GM23338 (cell line): Measurements from ENCODE around the gene PLIN5.

Experiments used
- CREB1 ChIP-seq: fragments of 250-450 bp; sonication (Bioruptor Pico); IDR thresholded peaks from 2 replicates; pipeline ENCODE4 v1.5.0; 2020; ENCODE audit warnings: low read depth, mild to moderate bottlenecking, moderate library complexity
- EZH2 ChIP-seq: fragments of 200-600 bp; sonication (generic); IDR thresholded peaks from one replicate; pipeline ENCODE4 v1.8.0; 2017; ENCODE audit warnings: antibody characterized with exemption, mild to moderate bottlenecking, low read depth; ENCODE audit not compliant: unreplicated experiment
- EZH2phosphoT487 ChIP-seq: fragments of 200-600 bp; sonication (generic); IDR thresholded peaks from one replicate; pipeline ENCODE4 v1.8.1; 2018; ENCODE audit warnings: antibody characterized with exemption; ENCODE audit not compliant: unreplicated experiment
- JUNB ChIP-seq: IDR thresholded peaks from one replicate; pipeline ENCODE4 v1.6.1; 2016; ENCODE audit warnings: antibody characterized with exemption; ENCODE audit not compliant: unreplicated experiment
- POLR2AphosphoS5 ChIP-seq: IDR thresholded peaks from 2 replicates; pipeline ENCODE4 v1.6.1; 2016; ENCODE audit warnings: antibody characterized with exemption, low read depth
- STAT1 ChIP-seq: IDR thresholded peaks from one replicate; pipeline ENCODE4 v1.6.1; 2016; ENCODE audit warnings: antibody characterized with exemption; ENCODE audit not compliant: unreplicated experiment
- ZNF114 ChIP-seq: fragments of 250-450 bp; sonication (Bioruptor Pico); IDR thresholded peaks from 2 replicates; pipeline ENCODE4 v1.5.0; 2020; ENCODE audit warnings: mild to moderate bottlenecking, moderate library complexity
- ZNF331 ChIP-seq: fragments of 250-450 bp; sonication (Bioruptor Pico); IDR thresholded peaks from 2 replicates; pipeline ENCODE4 v1.5.0; 2020; ENCODE audit warnings: low read depth, mild to moderate bottlenecking, moderate library complexity
- ZNF462 ChIP-seq: fragments of 250-450 bp; sonication (Bioruptor Pico); IDR thresholded peaks from 2 replicates; pipeline ENCODE4 v1.5.0; 2020; ENCODE audit warnings: mild to moderate bottlenecking, moderate library complexity
- TF ChIP-seq, protein P1 (sequence below), 2 experiments: fragments of 200-600 bp in 1 of 2; sonication (generic) in 1 of 2; conservative IDR thresholded peaks; 2 replicates each; pipeline versions ENCODE4 v1.5.1 to v1.6.1; 2016 to 2017; ENCODE audit warnings: antibody characterized with exemption in 2 of 2, low read depth in 2 of 2, mild to moderate bottlenecking in 2 of 2, moderate library complexity in 1 of 2
- TF ChIP-seq, protein P2 (sequence below): IDR thresholded peaks from one replicate; pipeline ENCODE4 v1.6.1; 2018; ENCODE audit warnings: antibody characterized with exemption; ENCODE audit not compliant: unreplicated experiment
- TF ChIP-seq, protein P3 (sequence below): IDR thresholded peaks from 2 replicates; pipeline ENCODE4 v1.6.1; 2016; ENCODE audit warnings: antibody characterized with exemption

GRCh38 chr19:4536798-4537197 is 1.8 kb upstream of the PLIN5 start:
- TF ChIP-seq, protein P1, sequence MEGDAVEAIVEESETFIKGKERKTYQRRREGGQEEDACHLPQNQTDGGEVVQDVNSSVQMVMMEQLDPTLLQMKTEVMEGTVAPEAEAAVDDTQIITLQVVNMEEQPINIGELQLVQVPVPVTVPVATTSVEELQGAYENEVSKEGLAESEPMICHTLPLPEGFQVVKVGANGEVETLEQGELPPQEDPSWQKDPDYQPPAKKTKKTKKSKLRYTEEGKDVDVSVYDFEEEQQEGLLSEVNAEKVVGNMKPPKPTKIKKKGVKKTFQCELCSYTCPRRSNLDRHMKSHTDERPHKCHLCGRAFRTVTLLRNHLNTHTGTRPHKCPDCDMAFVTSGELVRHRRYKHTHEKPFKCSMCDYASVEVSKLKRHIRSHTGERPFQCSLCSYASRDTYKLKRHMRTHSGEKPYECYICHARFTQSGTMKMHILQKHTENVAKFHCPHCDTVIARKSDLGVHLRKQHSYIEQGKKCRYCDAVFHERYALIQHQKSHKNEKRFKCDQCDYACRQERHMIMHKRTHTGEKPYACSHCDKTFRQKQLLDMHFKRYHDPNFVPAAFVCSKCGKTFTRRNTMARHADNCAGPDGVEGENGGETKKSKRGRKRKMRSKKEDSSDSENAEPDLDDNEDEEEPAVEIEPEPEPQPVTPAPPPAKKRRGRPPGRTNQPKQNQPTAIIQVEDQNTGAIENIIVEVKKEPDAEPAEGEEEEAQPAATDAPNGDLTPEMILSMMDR (conservative IDR thresholded peaks at IDR 0.05; ENCODE audit: low read depth in 2 of 2) = no peak
- TF ChIP-seq CREB1 (CRISPR knock-in tag) (no peak), ZNF114 (CRISPR knock-in tag) (no peak), POLR2AphosphoS5 (no peak), EZH2phosphoT487 (no peak), EZH2 (no peak), ZNF462 (CRISPR knock-in tag) (no peak), ZNF331 (no peak), JUNB (no peak), STAT1 (no peak)
- TF ChIP-seq, protein P2, sequence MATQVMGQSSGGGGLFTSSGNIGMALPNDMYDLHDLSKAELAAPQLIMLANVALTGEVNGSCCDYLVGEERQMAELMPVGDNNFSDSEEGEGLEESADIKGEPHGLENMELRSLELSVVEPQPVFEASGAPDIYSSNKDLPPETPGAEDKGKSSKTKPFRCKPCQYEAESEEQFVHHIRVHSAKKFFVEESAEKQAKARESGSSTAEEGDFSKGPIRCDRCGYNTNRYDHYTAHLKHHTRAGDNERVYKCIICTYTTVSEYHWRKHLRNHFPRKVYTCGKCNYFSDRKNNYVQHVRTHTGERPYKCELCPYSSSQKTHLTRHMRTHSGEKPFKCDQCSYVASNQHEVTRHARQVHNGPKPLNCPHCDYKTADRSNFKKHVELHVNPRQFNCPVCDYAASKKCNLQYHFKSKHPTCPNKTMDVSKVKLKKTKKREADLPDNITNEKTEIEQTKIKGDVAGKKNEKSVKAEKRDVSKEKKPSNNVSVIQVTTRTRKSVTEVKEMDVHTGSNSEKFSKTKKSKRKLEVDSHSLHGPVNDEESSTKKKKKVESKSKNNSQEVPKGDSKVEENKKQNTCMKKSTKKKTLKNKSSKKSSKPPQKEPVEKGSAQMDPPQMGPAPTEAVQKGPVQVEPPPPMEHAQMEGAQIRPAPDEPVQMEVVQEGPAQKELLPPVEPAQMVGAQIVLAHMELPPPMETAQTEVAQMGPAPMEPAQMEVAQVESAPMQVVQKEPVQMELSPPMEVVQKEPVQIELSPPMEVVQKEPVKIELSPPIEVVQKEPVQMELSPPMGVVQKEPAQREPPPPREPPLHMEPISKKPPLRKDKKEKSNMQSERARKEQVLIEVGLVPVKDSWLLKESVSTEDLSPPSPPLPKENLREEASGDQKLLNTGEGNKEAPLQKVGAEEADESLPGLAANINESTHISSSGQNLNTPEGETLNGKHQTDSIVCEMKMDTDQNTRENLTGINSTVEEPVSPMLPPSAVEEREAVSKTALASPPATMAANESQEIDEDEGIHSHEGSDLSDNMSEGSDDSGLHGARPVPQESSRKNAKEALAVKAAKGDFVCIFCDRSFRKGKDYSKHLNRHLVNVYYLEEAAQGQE = no peak
- TF ChIP-seq, protein P3, sequence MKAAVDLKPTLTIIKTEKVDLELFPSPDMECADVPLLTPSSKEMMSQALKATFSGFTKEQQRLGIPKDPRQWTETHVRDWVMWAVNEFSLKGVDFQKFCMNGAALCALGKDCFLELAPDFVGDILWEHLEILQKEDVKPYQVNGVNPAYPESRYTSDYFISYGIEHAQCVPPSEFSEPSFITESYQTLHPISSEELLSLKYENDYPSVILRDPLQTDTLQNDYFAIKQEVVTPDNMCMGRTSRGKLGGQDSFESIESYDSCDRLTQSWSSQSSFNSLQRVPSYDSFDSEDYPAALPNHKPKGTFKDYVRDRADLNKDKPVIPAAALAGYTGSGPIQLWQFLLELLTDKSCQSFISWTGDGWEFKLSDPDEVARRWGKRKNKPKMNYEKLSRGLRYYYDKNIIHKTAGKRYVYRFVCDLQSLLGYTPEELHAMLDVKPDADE = no peak
